CD4-positive, alpha-beta T cell treated with Interleukin-12 subunit alpha and Interleukin-12 subunit beta, for 1 hour (primary cell): ENCODE data around the gene NACC2.
"Not testable (repeated sequence)": the region's sequence is repeated elsewhere in the genome, so short reads cannot be mapped to it uniquely, and the experiment has no call there.

ENCODE experiments used
- DNase-seq: peaks from one replicate; pipeline ENCODE4 v3.0.0-alpha.2; 2020

Gene NACC2

DNA sequence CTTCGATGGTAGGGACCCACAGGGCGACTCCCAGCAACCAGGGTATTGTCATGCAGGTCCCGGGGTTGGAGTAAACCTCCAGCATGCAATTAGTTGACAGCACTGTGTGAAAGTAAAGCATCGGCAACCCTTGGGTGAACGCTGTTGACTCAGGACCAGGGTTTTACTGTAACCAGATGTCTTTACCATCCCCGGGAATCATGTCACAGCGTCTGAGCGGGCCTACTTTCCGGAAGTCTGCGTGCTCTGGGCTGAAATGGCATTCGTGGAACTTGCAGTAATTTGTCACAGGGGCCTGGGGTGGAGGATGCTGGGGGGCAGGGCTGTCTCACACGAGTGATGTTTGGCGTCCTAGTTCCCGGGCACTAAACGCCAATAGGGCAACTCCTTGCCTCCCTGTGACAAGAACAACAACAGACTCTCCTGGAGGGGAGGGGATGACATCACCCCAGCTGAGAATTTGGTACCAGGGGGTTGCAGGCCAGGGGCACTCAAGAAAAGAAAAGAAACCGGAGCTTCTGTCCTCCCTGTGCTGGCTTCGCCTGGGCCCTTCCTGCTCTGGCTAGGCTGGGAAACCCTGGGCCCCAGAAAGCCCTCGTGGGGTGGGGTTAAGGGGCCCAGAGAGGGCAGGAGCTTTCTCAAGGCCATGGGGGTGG lies 123.8 kb downstream of the NACC2 start:
- no peak for DNase-seq

GRCh38 chr9:135970128-135970815 lies 124.8 kb downstream of the NACC2 start:
- DNase-seq, result no peak

- no peak for DNase-seq
Measured at GRCh38 chr9:135969064-135969683, 125.9 kb downstream of the NACC2 start.

DNA sequence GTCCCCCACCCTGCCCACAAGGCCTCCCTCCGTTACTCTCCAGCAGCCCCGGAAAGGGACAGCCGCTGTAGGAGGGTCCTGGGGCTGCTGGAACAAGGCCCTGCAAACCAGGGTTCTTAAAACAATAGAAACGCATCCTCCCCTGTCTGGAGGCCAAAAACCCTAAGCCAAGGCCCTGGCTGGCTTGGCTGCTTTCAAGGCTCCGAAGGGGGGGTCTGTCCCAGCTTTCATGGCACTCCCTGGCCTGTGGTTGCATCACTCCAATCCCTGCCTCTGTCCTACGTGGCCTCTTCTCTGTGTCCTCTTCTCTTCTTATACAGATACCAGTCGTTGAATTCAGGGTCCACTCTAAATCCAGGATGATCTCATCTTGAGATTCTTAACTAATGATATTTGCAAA lies 126.5 kb downstream of the NACC2 start:
- DNase-seq, result no peak

DNA sequence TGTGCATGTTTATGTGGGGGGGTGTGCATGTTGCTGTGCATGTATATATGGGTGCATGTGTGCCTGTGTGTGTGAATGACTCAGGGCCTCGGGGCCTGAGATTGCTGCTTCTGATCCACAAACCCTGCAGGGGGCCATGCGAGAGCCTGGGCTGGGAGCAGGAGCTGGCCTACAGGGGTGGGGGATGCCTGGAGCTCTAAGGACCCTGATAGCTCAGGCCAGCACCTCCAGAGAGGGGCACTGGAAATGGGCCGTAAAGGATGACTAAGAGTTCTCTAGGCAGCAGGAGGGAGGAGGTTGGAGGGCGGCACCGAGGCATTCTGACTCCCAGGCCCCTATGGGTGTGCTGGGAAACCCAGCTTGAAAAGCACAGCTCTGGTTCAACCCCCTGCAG lies 127.0 kb downstream of the NACC2 start:
- DNase-seq, result no peak

DNA sequence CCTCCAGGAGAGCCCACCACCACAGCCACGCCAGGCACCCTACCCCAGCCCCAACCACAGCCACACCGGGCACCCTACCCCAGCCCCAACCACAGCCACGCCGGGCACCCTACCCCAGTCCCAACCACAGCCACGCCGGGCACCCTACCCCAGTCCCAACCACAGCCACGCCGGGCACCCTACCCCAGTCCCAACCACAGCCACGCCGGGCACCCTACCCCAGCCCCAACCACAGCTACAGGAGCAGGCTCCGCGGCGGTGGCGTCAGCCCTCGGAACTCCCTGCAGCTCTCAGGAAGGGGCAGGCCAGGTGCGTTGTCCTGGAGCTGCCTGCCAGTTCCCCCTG lies 128.2 kb downstream of the NACC2 start:
- DNase-seq, result not testable (repeated sequence)

GRCh38 chr9:135965124-135965756 lies 129.8 kb downstream of the NACC2 start:
- no peak for DNase-seq

- no peak for DNase-seq
Measured at GRCh38 chr9:135963938-135964337, 131.2 kb downstream of the NACC2 start.

- DNase-seq, result no peak
Measured at GRCh38 chr9:135963338-135963737, 131.8 kb downstream of the NACC2 start.

- no peak for DNase-seq
Measured at GRCh38 chr9:135962696-135963307, 132.3 kb downstream of the NACC2 start.

- DNase-seq, result no peak
Measured at GRCh38 chr9:135961811-135962695, 133.0 kb downstream of the NACC2 start.

- DNase-seq, result peak; percentile 97
Measured at GRCh38 chr9:135961277-135961715, 133.8 kb downstream of the NACC2 start, which contains the start of gene UBAC1. UBAC1 (minus strand) TSS chr9:135961373; CDS start chr9:135961162, 211 bp downstream.

GRCh38 chr9:135960411-135961276 lies 134.4 kb downstream of the NACC2 start:
- no peak for DNase-seq

DNA sequence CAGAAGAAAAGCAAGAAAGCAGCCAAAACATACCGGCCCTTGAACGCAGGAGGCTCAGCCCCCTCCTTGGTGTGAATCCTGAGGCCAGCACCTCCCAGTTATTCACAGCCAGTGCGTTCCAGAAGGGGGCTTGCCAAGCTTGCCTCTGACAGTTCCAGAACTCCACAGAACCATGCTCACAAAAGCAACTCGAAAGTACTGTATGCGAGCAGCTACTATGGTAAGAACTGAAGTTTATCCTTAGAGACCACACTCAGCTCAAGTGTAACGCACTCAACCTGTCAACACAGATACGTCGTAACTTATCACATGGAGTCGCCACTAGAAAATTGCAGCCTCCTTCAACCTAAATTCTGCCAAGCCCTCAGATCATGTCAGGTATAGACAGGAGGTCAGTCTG lies 135.3 kb downstream of the NACC2 start:
- no peak for DNase-seq

DNA sequence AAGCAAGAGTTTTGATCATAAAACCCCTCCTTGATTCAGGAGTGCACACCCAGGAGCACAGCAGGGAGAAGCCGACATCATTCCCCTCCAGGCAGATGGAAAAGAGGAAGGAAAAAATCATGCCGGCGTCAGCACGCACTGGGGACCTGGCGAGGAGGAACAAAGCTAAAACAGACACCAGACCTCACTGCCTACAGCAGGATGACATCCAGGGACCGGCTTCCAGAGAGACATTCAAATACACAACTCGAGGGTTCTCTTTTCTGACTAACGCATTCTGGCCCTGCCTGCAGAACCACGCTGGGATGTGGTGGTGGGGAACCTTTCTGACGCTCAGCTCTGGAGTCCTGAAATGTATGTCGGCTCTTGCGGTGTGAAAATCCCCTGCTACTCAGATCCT lies 136.6 kb downstream of the NACC2 start:
- DNase-seq, result no peak

- no peak for DNase-seq
Measured at GRCh38 chr9:135957431-135957830, 137.7 kb downstream of the NACC2 start.

- no peak for DNase-seq
Measured at GRCh38 chr9:135956802-135957174, 138.3 kb downstream of the NACC2 start.
